ENCODE data around the gene MATN3.

DNA sequence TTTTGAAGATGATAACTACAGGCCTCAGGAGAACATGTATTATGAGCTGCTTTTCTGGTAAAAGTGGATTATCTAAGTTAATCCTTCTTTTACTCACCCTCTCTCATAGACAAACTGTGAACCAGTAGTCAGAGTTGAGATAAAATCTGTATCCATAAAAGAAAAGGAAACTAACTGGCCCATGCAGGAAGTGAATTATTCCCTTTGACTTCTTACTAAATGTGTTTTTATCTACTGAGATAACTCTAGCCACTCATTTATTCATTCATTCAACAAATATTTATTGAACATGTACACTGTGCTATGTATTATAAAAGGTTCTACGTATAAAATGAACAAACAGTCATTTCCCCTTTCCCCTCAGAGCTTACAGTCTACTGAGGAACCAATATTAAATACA, 32.5 kb downstream of the MATN3 start:
- TF ChIP-seq, protein P1, sequence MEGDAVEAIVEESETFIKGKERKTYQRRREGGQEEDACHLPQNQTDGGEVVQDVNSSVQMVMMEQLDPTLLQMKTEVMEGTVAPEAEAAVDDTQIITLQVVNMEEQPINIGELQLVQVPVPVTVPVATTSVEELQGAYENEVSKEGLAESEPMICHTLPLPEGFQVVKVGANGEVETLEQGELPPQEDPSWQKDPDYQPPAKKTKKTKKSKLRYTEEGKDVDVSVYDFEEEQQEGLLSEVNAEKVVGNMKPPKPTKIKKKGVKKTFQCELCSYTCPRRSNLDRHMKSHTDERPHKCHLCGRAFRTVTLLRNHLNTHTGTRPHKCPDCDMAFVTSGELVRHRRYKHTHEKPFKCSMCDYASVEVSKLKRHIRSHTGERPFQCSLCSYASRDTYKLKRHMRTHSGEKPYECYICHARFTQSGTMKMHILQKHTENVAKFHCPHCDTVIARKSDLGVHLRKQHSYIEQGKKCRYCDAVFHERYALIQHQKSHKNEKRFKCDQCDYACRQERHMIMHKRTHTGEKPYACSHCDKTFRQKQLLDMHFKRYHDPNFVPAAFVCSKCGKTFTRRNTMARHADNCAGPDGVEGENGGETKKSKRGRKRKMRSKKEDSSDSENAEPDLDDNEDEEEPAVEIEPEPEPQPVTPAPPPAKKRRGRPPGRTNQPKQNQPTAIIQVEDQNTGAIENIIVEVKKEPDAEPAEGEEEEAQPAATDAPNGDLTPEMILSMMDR (IDR thresholded peaks at IDR 0.05), result no peak
- TF ChIP-seq POLR2A (IDR thresholded peaks at IDR 0.05), result no peak

Data from testis (tissue), 2 donors.